Lower leg skin (tissue), 3 donors: Measurements from ENCODE around the gene THBS4.

ENCODE experiments used
- CTCF ChIP-seq, 3 donors: fragments of 450-650 bp; IDR thresholded peaks; one replicate each; pipeline ENCODE4 v1.5.1; 2016; ENCODE audit warnings: antibody characterized with exemption in 3 of 3, mild to moderate bottlenecking in 3 of 3, moderate library complexity in 2 of 3
- POLR2A ChIP-seq, 2 donors: fragments of 450-650 bp; IDR thresholded peaks; one replicate each; pipeline ENCODE4 v1.6.1; 2016 to 2017; ENCODE audit warnings: antibody characterized with exemption in 2 of 2, mild to moderate bottlenecking in 1 of 2, moderate library complexity in 1 of 2

DNA sequence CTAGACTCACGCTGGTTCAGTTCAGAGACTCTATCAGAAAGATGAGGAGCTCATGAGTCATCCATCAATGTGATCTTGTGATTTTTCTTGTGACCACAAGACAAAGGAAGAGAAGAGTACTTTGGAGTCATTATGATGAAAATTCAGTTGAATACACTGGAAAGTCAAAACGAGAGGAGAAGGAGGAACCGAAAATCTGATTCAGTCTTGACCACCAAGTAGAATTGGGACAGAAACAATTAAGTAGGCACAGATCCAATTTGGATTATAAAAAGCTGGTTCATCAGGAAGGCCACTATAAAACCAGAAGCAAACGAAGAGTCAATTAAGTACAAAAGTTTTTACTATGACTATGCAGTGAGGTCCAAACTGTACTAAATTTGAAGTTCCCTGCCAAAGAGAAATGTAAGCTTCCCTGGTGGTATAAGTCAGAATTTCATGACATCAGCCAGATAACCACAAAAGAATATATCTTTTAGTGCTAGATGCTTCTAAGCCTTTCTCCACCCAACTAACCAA lies 90.9 kb downstream of the THBS4 start:
- TF ChIP-seq POLR2A (IDR thresholded peaks at IDR 0.05) = no peak
- no peak for TF ChIP-seq CTCF (IDR thresholded peaks at IDR 0.05)
